Progenitor cell of endocrine pancreas (in vitro differentiated cells): ENCODE data around the gene CALR. TPM values are rescaled to one million over a fixed set of nuclear protein-coding genes. Genes with fewer than 3 reads are reported as not detected.
"Not testable (repeated sequence)": the region's sequence is repeated elsewhere in the genome, so short reads cannot be mapped to it uniquely, and the experiment has no call there.

Source experiments
- DNase-seq: peaks from one replicate; pipeline ENCODE4 v3.0.0; 2021; ENCODE audit warnings: low spot score; ENCODE audit not compliant: unreplicated experiment
- H3K27ac Mint-ChIP-seq: 2 replicates; pipeline ENCODE4 v1.8.0; 2021; ENCODE audit warnings: mild to moderate bottlenecking, moderate library complexity, mixed read lengths
- H3K27me3 Mint-ChIP-seq: 2 replicates; pipeline ENCODE4 v1.8.0; 2021; ENCODE audit warnings: mixed read lengths
- H3K36me3 Mint-ChIP-seq: 2 replicates; pipeline ENCODE4 v1.8.0; 2022; ENCODE audit warnings: mixed read lengths; ENCODE audit not compliant: insufficient read depth
- H3K4me1 Mint-ChIP-seq: 2 replicates; pipeline ENCODE4 v1.8.0; 2021; ENCODE audit warnings: low read depth, mixed read lengths
- H3K4me3 Mint-ChIP-seq: 2 replicates; pipeline ENCODE4 v1.8.0; 2021; ENCODE audit warnings: low read depth, mild to moderate bottlenecking, moderate library complexity, mixed read lengths
- H3K9me3 Mint-ChIP-seq: 2 replicates; pipeline ENCODE4 v1.8.0; 2021; ENCODE audit warnings: low read depth, mixed read lengths
- total RNA-seq: library from RNA; stranded (reverse); gene quantifications from 2 replicates; pipeline ENCODE4 v1.2.1, GENCODE V29; 2021
- TF ChIP-seq, protein P1 (sequence below): fragments of 200-600 bp; sonication (generic); IDR thresholded peaks from one replicate; pipeline ENCODE4 v1.5.0; 2021; ENCODE audit warnings: antibody characterized with exemption, mild to moderate bottlenecking; ENCODE audit not compliant: unreplicated experiment

CALR gene
- total RNA-seq, 1 donor from 2014 or later: 707 TPM

DNA sequence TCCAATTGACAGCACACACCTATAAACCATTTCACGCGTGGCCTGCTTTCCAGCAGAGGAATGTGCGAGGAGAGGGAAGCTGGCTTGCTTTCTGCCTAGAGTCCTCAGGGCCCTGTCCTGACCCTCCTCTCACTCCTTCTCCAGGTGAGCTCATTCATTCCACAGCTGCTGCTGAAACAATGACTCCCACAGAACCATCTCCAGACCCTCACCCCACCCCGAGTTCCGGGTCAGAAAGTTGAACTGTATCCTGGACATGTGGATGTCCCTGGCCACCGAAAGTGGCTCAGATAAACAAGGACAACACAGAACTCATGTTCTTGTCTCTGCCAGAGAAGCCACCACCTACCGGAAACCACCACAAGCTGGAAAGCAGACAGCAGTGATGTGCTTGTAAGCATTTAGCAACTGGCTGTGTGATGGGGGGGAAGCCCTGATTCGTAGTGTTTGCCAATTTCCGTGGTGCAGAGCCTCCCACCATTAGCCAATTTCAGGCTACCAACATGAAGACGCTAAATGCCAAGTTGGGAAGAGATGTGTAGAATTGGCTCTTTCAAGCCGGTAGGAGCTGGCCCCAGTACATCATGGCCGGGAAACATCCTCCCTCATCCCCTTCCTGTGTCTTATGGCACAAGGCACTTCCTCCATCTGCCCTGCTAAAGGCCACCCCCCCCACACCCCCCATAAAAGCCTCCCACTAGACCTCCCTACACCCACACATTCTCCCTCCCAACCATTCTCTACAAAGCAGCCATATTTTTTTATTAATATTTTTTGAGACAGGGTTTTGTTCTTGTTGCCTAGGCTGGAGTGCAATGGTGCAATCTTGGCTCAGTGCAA lies 24.3 kb upstream of the CALR start:
- TF ChIP-seq, protein P1, sequence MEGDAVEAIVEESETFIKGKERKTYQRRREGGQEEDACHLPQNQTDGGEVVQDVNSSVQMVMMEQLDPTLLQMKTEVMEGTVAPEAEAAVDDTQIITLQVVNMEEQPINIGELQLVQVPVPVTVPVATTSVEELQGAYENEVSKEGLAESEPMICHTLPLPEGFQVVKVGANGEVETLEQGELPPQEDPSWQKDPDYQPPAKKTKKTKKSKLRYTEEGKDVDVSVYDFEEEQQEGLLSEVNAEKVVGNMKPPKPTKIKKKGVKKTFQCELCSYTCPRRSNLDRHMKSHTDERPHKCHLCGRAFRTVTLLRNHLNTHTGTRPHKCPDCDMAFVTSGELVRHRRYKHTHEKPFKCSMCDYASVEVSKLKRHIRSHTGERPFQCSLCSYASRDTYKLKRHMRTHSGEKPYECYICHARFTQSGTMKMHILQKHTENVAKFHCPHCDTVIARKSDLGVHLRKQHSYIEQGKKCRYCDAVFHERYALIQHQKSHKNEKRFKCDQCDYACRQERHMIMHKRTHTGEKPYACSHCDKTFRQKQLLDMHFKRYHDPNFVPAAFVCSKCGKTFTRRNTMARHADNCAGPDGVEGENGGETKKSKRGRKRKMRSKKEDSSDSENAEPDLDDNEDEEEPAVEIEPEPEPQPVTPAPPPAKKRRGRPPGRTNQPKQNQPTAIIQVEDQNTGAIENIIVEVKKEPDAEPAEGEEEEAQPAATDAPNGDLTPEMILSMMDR: no peak
- Mint-ChIP-seq H3K36me3 (no peaks in the 10 kb centered on the region), H3K4me1 (peaks cover 20% of the 10 kb centered on the region), H3K9me3 (no peaks in the 10 kb centered on the region), H3K27ac (peak overlapping the region; percentile 97), H3K4me3 (peak overlapping the region; percentile 57), H3K27me3 (no peaks in the 10 kb centered on the region)
- DNase-seq: no peak

DNA sequence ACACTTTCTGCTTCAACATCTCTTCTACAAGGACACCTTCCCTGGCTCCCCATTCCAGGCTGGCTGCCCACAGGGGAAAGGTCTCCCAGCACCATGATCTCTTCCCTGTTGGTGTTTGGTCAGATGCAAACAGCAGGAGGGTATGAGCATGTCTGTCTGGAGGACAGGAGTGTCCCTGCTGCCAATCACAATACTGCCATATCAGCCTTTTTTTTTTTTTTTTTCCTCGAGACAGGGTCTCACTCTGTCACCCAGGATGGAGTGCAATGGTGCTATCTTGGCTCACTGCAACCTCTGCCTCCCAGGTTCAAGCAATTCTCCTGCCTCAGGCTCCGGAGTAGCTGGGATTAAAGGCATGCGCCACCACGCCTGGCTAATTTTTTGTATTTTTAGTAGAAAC lies 22.5 kb upstream of the CALR start:
- not testable (repeated sequence) for H3K27me3 Mint-ChIP-seq, H3K36me3 Mint-ChIP-seq, DNase-seq, H3K27ac Mint-ChIP-seq, H3K9me3 Mint-ChIP-seq, H3K4me3 Mint-ChIP-seq
- H3K4me1 Mint-ChIP-seq: peaks cover 24% of the 10 kb centered on the region

DNA sequence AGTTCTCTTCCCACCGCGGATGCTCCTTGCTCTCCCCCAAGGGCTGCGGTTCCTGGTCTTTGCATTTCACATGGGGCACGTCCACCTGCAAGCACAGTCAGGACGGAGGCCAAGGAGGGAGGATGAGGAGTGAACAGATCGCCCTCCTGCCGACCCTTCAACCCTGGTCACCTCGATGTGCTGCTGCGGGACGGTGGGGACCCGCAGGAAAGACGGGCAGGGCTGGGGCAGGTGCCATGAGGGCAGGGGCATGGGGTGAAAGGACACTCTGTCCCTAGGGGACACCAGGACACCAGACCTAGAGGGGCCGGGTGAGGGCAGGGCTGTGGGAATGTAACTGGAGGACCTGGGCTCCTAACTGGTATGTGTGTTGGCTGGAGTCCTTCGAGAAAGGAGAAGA lies 20.2 kb upstream of the CALR start:
- TF ChIP-seq, protein P1: no peak
- Mint-ChIP-seq H3K36me3 (peaks cover 8% of the 10 kb centered on the region), H3K4me3 (peak overlapping the region; percentile 52), H3K27me3 (no peaks in the 10 kb centered on the region), H3K27ac (peak overlapping the region; percentile 94), H3K4me1 (peaks cover 11% of the 10 kb centered on the region), H3K9me3 (no peaks in the 10 kb centered on the region)
- no peak for DNase-seq

DNA sequence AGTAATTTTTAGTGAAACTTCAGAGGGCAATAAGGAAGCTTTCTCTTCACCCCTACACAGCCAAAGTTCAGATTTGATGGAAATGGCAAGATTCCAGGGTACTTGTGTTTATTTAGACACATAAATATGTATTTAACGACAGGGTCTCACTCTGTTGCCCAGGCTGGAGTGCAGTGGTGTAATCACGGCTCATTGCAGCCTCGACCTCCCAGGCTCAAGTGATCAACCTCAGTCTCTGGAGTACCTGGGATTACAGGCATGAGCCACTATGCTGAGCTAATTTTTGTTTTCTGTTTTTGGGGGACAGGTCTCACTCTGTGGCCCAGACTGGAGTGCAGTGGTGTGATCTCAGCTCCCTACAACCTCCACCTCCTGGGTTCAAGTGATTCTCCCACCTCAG lies 17.4 kb upstream of the CALR start:
- DNase-seq: no peak
- Mint-ChIP-seq H3K4me1 (peaks cover 4% of the 10 kb centered on the region), H3K27me3 (no peaks in the 10 kb centered on the region), H3K4me3 (no peak overlapping the region), H3K27ac (peak overlapping the region; percentile 85), H3K36me3 (peaks cover 14% of the 10 kb centered on the region), H3K9me3 (no peaks in the 10 kb centered on the region)
- TF ChIP-seq, protein P1: no peak

DNA sequence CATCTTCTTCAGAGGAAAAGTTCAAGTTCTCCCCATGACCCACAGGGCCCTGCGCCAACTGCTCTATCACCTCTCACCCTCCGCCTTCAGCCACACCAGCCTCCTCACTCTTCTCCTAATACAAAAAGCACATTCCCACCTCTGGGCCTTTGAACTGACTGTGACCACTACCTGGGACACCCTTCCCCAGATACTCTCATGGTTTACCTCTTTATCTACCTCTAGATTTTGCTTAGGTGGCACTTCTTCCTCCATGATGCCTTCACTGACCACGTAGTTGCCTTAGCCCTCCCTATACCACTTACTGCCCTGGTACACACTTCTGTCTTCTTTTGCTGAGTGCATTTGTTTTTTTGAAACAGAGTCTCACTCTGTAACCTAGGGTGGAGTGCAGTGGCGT lies 15.4 kb upstream of the CALR start:
- H3K36me3 Mint-ChIP-seq: peaks cover 19% of the 10 kb centered on the region
- peaks cover 4% of the 10 kb centered on the region for H3K4me1 Mint-ChIP-seq
- no peak overlapping the region for H3K4me3 Mint-ChIP-seq
- DNase-seq: no peak
- H3K27me3 Mint-ChIP-seq: no peaks in the 10 kb centered on the region
- H3K9me3 Mint-ChIP-seq: no peaks in the 10 kb centered on the region
- H3K27ac Mint-ChIP-seq: peak overlapping the region; percentile 26
- TF ChIP-seq, protein P1: no peak
